Measurements from ENCODE around the gene TXNDC8.

GRCh38 chr9:110257097-110257841 is 80.4 kb downstream of the TXNDC8 start:
- TF ChIP-seq, protein P1, sequence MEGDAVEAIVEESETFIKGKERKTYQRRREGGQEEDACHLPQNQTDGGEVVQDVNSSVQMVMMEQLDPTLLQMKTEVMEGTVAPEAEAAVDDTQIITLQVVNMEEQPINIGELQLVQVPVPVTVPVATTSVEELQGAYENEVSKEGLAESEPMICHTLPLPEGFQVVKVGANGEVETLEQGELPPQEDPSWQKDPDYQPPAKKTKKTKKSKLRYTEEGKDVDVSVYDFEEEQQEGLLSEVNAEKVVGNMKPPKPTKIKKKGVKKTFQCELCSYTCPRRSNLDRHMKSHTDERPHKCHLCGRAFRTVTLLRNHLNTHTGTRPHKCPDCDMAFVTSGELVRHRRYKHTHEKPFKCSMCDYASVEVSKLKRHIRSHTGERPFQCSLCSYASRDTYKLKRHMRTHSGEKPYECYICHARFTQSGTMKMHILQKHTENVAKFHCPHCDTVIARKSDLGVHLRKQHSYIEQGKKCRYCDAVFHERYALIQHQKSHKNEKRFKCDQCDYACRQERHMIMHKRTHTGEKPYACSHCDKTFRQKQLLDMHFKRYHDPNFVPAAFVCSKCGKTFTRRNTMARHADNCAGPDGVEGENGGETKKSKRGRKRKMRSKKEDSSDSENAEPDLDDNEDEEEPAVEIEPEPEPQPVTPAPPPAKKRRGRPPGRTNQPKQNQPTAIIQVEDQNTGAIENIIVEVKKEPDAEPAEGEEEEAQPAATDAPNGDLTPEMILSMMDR (IDR thresholded peaks at IDR 0.05; ENCODE audit: insufficient read depth, low read length, poor library complexity, severe bottlenecking) = no peak
- no peak for TF ChIP-seq EZH2phosphoT487 (conservative IDR thresholded peaks at IDR 0.05; ENCODE audit: low read length)
